Endodermal cell (in vitro differentiated cells): ENCODE results near the gene NFATC1. TPM values are rescaled to one million over a fixed set of nuclear protein-coding genes. Genes with fewer than 3 reads are reported as not detected.

Source experiments
- DNase-seq: peaks from one replicate; pipeline ENCODE4 v3.0.0-alpha.2; 2017
- H3K27ac ChIP-seq: 2 replicates; pipeline ENCODE4 v1.5.1; 2013; ENCODE audit warnings: mild to moderate bottlenecking, low read depth, low read length, moderate library complexity
- H3K27me3 ChIP-seq: 2 replicates; pipeline ENCODE4 v1.6.1; 2013; ENCODE audit warnings: mild to moderate bottlenecking, low read length, moderate library complexity; ENCODE audit not compliant: insufficient read depth, control insufficient read depth, poor library complexity, severe bottlenecking
- H3K36me3 ChIP-seq: 2 replicates; pipeline ENCODE4 v1.7.0; 2013; ENCODE audit warnings: mild to moderate bottlenecking, low read length, moderate library complexity; ENCODE audit not compliant: control insufficient read depth, insufficient read depth
- H3K4me1 ChIP-seq: one replicate; pipeline ENCODE4 v1.7.0; 2013; ENCODE audit warnings: low read length; ENCODE audit not compliant: control insufficient read depth, insufficient read depth
- H3K4me3 ChIP-seq: 2 replicates; pipeline ENCODE4 v1.5.1; 2013; ENCODE audit warnings: mild to moderate bottlenecking, low read length, moderate library complexity
- H3K9ac ChIP-seq: 2 replicates; pipeline ENCODE4 v1.6.1; 2013; ENCODE audit warnings: mild to moderate bottlenecking, low read length, moderate library complexity; ENCODE audit not compliant: poor library complexity, severe bottlenecking; ENCODE audit errors: extremely low read depth
- H3K9me3 ChIP-seq: 2 replicates; pipeline ENCODE4 v1.6.1; 2013; ENCODE audit warnings: mild to moderate bottlenecking, low read length, moderate library complexity; ENCODE audit not compliant: control insufficient read depth
- H3K27ac Mint-ChIP-seq: 2 replicates; pipeline ENCODE4 v1.8.0; 2020; ENCODE audit warnings: mixed read lengths
- H3K27me3 Mint-ChIP-seq: 2 replicates; pipeline ENCODE4 v1.8.0; 2021; ENCODE audit warnings: mild to moderate bottlenecking, mixed read lengths; ENCODE audit not compliant: insufficient read depth
- H3K36me3 Mint-ChIP-seq: 2 replicates; pipeline ENCODE4 v1.8.0; 2020; ENCODE audit warnings: low read depth, mixed read lengths
- H3K4me1 Mint-ChIP-seq: 2 replicates; pipeline ENCODE4 v1.8.0; 2020; ENCODE audit warnings: mixed read lengths
- H3K4me3 Mint-ChIP-seq: 2 replicates; pipeline ENCODE4 v1.8.0; 2020; ENCODE audit warnings: mild to moderate bottlenecking, moderate library complexity, mixed read lengths
- H3K9me3 Mint-ChIP-seq: 2 replicates; pipeline ENCODE4 v1.8.0; 2020; ENCODE audit warnings: mild to moderate bottlenecking, mixed read lengths
- WGBS, 2 experiments: methylation state at CpG; one replicate each; pipeline versions ENCODE4 v1.1.5 to v1.1.7; 2013; ENCODE audit warnings: missing lambda C conversion rate in 2 of 2, mixed read lengths in 1 of 2; ENCODE audit not compliant: insufficient coverage in 1 of 2, insufficient read length in 1 of 2; 5-methylcytosine and 5-hydroxymethylcytosine counted together
- total RNA-seq, 2 donors: library from RNA; stranded (reverse); fragmentation: NEBNext Ultra II Directional in 1 of 2; extraction: Animal tissue kit (Norgen Biotek cat#: 25700) in 1 of 2; gene quantifications; 2 replicates in 1 of 2; 3 replicates in 1 of 2; pipeline ENCODE4 v1.2.1, GENCODE V29; 2021
- TF ChIP-seq, protein P1 (sequence below): fragments of 200-600 bp; sonication (generic); conservative IDR thresholded peaks from 2 replicates; pipeline ENCODE4 v1.5.0; 2021; ENCODE audit warnings: antibody characterized with exemption, mild to moderate bottlenecking

Gene NFATC1
- total RNA-seq, 2 donors from 2014 or later: 23.4 to 32.5 TPM

- Histone ChIP-seq H3K9me3 (no peaks in the 10 kb centered on the region), H3K4me3 (no peak overlapping the region), H3K4me1 (no peaks in the 10 kb centered on the region), H3K36me3 (no peaks in the 10 kb centered on the region), H3K27ac (no peak overlapping the region), H3K27me3 (no peaks in the 10 kb centered on the region), H3K9ac (no peak overlapping the region)
- Mint-ChIP-seq H3K4me3 (no peak overlapping the region), H3K27me3 (no peaks in the 10 kb centered on the region), H3K27ac (no peak overlapping the region), H3K4me1 (peaks cover 3% of the 10 kb centered on the region), H3K36me3 (peaks cover 12% of the 10 kb centered on the region), H3K9me3 (no peaks in the 10 kb centered on the region)
- TF ChIP-seq, protein P1, sequence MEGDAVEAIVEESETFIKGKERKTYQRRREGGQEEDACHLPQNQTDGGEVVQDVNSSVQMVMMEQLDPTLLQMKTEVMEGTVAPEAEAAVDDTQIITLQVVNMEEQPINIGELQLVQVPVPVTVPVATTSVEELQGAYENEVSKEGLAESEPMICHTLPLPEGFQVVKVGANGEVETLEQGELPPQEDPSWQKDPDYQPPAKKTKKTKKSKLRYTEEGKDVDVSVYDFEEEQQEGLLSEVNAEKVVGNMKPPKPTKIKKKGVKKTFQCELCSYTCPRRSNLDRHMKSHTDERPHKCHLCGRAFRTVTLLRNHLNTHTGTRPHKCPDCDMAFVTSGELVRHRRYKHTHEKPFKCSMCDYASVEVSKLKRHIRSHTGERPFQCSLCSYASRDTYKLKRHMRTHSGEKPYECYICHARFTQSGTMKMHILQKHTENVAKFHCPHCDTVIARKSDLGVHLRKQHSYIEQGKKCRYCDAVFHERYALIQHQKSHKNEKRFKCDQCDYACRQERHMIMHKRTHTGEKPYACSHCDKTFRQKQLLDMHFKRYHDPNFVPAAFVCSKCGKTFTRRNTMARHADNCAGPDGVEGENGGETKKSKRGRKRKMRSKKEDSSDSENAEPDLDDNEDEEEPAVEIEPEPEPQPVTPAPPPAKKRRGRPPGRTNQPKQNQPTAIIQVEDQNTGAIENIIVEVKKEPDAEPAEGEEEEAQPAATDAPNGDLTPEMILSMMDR: no peak
- WGBS, 2 experiments: 93 to 98% methylated on average over 26 to 40 of the region's 40 CpGs
- DNase-seq: peak; percentile 44
Measured at GRCh38 chr18:79379931-79380815, 15.6 kb upstream of the NFATC1 start.

- DNase-seq: peak; percentile 96
- Histone ChIP-seq H3K27me3 (no peaks in the 10 kb centered on the region), H3K27ac (no peak overlapping the region), H3K4me1 (no peaks in the 10 kb centered on the region), H3K9ac (no peak overlapping the region), H3K9me3 (no peaks in the 10 kb centered on the region), H3K4me3 (no peak overlapping the region), H3K36me3 (no peaks in the 10 kb centered on the region)
- TF ChIP-seq, protein P1: peak; percentile 91
- WGBS, 2 experiments: 68 to 69% methylated on average over 21 to 30 of the region's 30 CpGs
- Mint-ChIP-seq H3K36me3 (peaks cover 12% of the 10 kb centered on the region), H3K4me3 (no peak overlapping the region), H3K9me3 (no peaks in the 10 kb centered on the region), H3K27ac (no peak overlapping the region), H3K27me3 (no peaks in the 10 kb centered on the region), H3K4me1 (peaks cover 3% of the 10 kb centered on the region)
Measured at GRCh38 chr18:79380816-79381806, 14.6 kb upstream of the NFATC1 start.

DNA sequence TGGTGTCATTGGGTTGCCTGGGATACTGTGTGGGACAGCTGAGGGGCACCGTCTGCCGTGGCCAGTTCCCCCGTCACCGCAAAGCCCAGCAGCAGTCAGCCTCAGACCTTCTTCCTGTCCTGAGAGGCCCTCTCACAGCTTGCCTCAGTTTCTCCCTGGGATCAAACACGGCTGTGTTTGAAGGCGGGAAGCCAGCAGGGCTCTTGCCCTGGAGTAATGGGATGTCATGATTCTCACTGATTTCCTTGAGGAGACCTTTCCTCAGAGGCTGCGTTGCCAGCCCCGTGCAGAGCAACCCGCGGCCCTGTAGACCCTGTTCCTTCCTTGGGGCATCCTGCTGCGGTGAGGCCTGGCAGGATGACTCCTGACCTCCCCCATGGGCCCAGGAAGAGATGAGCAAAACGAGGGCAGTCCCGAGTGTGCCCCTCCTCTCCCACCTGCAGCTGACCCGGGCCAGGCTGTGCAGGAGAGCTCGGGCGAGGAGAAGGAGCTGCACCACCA, 13.9 kb upstream of the NFATC1 start:
- WGBS, 2 experiments: 93 to 98% methylated on average over 11 to 16 of the region's 16 CpGs

More for the DNA sequence above, 13.9 kb upstream of the NFATC1 start:
- no peaks in the 10 kb centered on the region for H3K9me3 ChIP-seq
- H3K27me3 ChIP-seq: no peaks in the 10 kb centered on the region
- no peaks in the 10 kb centered on the region for H3K36me3 ChIP-seq
- H3K4me3 ChIP-seq: no peak overlapping the region
- no peak overlapping the region for H3K4me3 Mint-ChIP-seq
- no peaks in the 10 kb centered on the region for H3K27me3 Mint-ChIP-seq
- peaks cover 3% of the 10 kb centered on the region for H3K4me1 Mint-ChIP-seq
- H3K9ac ChIP-seq: no peak overlapping the region
- H3K9me3 Mint-ChIP-seq: no peaks in the 10 kb centered on the region
- no peak overlapping the region for H3K27ac Mint-ChIP-seq
- peaks cover 11% of the 10 kb centered on the region for H3K36me3 Mint-ChIP-seq
- H3K27ac ChIP-seq: no peak overlapping the region
- TF ChIP-seq, protein P1: no peak
- H3K4me1 ChIP-seq: no peaks in the 10 kb centered on the region
- DNase-seq: no peak
